WTC11 (cell line): ENCODE measurements around the gene ATP11A.

Experiments
- CREB1 ChIP-seq: sonication (generic); formaldehyde crosslinking; IDR thresholded peaks from 2 replicates; pipeline ENCODE4 v1.8.0; 2023; ENCODE audit warnings: mild to moderate bottlenecking, missing genetic modification reagents
- CTCF ChIP-seq: fragments of 200-600 bp; IDR thresholded peaks from 2 replicates; pipeline ENCODE4 v1.8.0; 2022; ENCODE audit warnings: antibody characterized with exemption
- FOXJ3 ChIP-seq: sonication (generic); formaldehyde crosslinking; IDR thresholded peaks from 2 replicates; pipeline ENCODE4 v1.9.0; 2021; ENCODE audit warnings: missing genetic modification reagents, mild to moderate bottlenecking, borderline replicate concordance
- FOXP1 ChIP-seq: sonication (generic); formaldehyde crosslinking; IDR thresholded peaks from 2 replicates; pipeline ENCODE4 v1.8.0; 2022; ENCODE audit warnings: missing genetic modification reagents, mild to moderate bottlenecking, moderate library complexity, borderline replicate concordance
- HMGA2 ChIP-seq: fragments of 250-450 bp; sonication (Bioruptor Pico); IDR thresholded peaks from 2 replicates; pipeline ENCODE4 v1.4.0; 2021; ENCODE audit warnings: mild to moderate bottlenecking, moderate library complexity
- MAX ChIP-seq: sonication (generic); formaldehyde crosslinking; IDR thresholded peaks from 2 replicates; pipeline ENCODE4 v1.8.0; 2022; ENCODE audit warnings: mild to moderate bottlenecking, missing genetic modification reagents
- NR3C1 ChIP-seq: sonication (generic); formaldehyde crosslinking; conservative IDR thresholded peaks from 2 replicates; pipeline ENCODE4 v1.8.1; 2023; ENCODE audit warnings: low read depth, mild to moderate bottlenecking, missing genetic modification reagents
- STAT6 ChIP-seq: sonication (generic); formaldehyde crosslinking; conservative IDR thresholded peaks from 2 replicates; pipeline ENCODE4 v1.8.1; 2023; ENCODE audit warnings: mild to moderate bottlenecking, low read depth, missing genetic modification reagents, moderate library complexity
- ZBTB43 ChIP-seq: sonication (generic); formaldehyde crosslinking; IDR thresholded peaks from 2 replicates; pipeline ENCODE4 v1.8.1; 2023; ENCODE audit warnings: mild to moderate bottlenecking, missing genetic modification reagents
- ZNF232 ChIP-seq: sonication (generic); formaldehyde crosslinking; IDR thresholded peaks from 2 replicates; pipeline ENCODE4 v1.8.0; 2022; ENCODE audit warnings: mild to moderate bottlenecking, missing genetic modification reagents

- TF ChIP-seq NR3C1 (no peak), CTCF (no peak), FOXJ3 (CRISPR knock-in tag) (no peak), FOXP1 (CRISPR knock-in tag) (no peak), STAT6 (CRISPR knock-in tag) (no peak), CREB1 (CRISPR knock-in tag) (no peak), HMGA2 (CRISPR knock-in tag) (no peak), ZNF232 (CRISPR knock-in tag) (no peak), MAX (CRISPR knock-in tag) (no peak), ZBTB43 (CRISPR knock-in tag) (no peak)
Measured at GRCh38 chr13:112828082-112828699, 138.4 kb downstream of the ATP11A start.
